SU-DHL-6 (cell line): ENCODE measurements around the gene MXI1.
"Not testable (repeated sequence)": the region's sequence is repeated elsewhere in the genome, so short reads cannot be mapped to it uniquely, and the experiment has no call there.

ENCODE experiments used
- EZH2phosphoT487 ChIP-seq: fragments of 200-600 bp; sonication (generic), shearing (Covaris generic); conservative IDR thresholded peaks from 2 replicates; pipeline ENCODE4 v1.6.1; 2018; ENCODE audit warnings: mild to moderate bottlenecking, antibody characterized with exemption, low read length, moderate library complexity, mixed read lengths
- TF ChIP-seq, protein P1 (sequence below): fragments of 200-600 bp; sonication (generic); IDR thresholded peaks from one replicate; pipeline ENCODE4 v1.5.1; 2017; ENCODE audit warnings: antibody characterized with exemption, mild to moderate bottlenecking, low read length, moderate library complexity; ENCODE audit not compliant: insufficient read depth, poor library complexity, severe bottlenecking

DNA sequence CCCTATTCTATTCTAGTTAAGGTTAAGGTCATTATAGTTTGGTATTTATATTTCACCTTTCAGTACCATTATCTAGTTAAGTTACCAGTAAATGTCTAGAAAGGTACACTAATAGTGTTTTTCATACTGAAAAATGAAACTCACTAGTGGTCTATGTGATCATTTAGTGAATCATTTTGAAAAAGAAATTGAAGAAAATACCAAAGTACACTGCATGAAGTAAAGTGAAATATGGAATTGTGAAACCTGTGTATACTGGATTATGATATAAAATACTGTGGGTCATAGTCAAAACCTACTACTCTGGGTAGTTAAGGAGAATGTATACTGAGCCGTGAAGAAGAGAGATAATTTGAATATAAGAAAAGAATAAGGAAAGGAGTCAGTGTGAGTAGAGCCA lies 44.0 kb downstream of the MXI1 start:
- TF ChIP-seq, protein P1, sequence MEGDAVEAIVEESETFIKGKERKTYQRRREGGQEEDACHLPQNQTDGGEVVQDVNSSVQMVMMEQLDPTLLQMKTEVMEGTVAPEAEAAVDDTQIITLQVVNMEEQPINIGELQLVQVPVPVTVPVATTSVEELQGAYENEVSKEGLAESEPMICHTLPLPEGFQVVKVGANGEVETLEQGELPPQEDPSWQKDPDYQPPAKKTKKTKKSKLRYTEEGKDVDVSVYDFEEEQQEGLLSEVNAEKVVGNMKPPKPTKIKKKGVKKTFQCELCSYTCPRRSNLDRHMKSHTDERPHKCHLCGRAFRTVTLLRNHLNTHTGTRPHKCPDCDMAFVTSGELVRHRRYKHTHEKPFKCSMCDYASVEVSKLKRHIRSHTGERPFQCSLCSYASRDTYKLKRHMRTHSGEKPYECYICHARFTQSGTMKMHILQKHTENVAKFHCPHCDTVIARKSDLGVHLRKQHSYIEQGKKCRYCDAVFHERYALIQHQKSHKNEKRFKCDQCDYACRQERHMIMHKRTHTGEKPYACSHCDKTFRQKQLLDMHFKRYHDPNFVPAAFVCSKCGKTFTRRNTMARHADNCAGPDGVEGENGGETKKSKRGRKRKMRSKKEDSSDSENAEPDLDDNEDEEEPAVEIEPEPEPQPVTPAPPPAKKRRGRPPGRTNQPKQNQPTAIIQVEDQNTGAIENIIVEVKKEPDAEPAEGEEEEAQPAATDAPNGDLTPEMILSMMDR = not testable (repeated sequence)
- not testable (repeated sequence) for TF ChIP-seq EZH2phosphoT487
